ENCODE results near the gene PLEKHG2.

PLEKHG2 gene

DNA sequence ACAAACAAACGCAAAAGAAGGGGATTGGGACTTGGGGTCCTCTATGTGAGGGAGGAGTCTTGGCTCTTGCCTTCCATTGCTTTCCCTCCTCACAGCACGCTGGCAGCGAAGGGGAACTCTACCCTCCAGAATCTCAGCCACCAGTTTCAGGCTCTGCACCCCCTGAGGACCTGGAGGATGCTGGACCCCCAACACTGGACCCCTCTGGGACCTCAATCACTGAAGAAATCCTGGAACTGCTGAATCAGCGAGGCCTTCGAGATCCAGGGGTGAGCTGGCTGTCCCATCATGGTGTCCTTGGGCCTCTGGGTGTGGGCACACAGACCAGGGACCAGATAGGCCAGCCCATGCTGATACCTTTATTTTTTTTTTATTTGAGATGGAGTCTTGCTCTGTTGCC is 9.6 kb downstream of the PLEKHG2 start:
- DNase-seq: no peak

DNA sequence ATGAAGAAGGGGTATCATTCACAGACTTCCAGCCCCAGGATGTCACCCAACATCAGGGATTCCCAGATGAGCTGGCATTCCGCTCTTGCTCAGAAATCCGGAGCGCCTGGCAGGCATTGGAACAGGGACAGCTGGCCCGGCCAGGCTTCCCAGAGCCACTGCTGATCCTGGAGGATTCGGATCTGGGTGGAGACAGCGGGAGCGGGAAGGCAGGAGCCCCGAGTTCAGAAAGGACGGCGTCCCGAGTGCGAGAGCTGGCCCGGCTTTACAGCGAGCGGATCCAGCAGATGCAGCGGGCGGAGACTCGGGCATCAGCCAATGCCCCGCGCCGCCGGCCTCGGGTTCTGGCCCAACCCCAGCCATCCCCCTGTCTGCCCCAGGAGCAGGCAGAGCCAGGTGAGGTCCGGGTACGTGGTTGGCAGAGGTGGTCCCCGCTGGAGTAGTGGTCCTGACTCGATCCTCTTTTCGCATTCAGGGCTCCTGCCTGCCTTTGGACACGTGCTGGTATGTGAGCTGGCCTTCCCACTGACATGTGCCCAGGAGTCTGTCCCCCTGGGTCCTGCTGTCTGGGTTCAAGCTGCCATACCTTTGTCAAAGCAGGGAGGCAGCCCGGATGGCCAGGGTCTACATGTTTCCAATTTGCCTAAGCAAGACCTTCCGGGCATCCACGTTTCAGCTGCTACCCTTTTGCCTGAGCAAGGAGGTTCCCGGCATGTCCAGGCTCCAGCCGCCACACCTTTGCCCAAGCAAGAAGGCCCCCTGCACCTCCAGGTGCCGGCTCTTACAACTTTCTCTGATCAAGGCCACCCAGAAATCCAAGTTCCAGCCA is 11.0 kb downstream of the PLEKHG2 start:
- DNase-seq: no peak

GRCh38 chr19:39424934-39425333 is 12.5 kb downstream of the PLEKHG2 start:
- DNase-seq: no peak

- no peak for DNase-seq
Measured at GRCh38 chr19:39425744-39426143, 13.3 kb downstream of the PLEKHG2 start.

GRCh38 chr19:39426170-39426569 is 13.7 kb downstream of the PLEKHG2 start:
- no peak for DNase-seq

DNA sequence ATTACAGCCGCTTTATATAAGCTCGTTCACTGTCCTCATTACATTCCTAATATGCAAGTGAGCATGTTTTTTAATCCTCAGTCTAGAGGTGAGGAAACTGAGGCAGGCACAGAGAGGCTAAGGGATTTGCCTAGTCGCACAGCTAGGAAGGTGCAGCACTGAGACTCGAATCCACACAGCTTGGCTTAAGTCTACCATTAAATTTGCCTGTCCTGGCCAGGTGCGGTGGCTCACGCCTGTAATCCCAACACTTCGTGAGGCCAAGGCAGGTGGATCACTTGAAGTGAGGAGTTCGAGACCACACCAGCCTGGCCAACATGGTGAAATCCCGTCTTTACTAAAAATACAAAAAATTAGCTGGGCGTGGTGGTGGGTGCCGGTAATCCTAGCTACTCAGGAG is 15.2 kb downstream of the PLEKHG2 start:
- DNase-seq: no peak

DNA sequence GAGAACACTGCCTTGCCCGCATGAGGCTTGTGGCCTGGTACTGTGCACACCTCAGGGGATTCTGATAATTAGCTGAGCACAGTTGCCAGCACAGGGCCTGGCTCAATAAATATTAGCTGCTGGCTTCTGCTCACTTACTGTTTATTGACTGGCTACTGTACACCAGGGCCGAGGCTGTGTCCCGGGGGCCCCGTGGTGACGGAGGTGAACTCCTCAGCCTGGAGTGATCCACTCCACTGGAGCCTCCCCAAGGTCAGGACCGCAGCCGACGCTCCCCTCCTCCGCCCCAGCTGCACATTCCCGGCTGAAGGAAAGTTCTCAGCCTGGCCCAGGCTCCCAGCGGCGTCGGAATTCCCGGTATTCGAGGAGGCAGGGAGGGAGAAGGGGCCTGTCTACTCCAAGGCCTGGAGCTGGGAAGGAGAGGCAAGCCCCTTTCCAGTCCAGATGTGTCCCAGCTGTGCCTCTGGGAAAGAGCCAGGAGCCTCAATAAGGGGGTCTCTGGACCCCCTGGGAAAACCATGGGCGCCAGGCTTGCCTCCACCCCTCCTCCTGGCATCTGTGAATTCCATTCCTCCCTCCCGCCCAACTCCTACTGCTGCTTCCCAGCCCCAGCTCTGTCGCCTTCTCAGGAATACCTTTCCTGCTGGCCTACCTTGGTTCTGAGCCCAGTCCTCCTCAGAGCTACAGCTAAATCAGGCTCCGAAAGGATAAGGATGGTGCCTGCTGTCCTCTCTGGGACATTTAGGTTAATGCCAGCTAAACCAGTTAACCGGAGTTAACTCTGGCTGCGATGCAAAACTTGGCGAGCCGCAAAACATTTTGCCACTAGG is 16.0 kb downstream of the PLEKHG2 start:
- DNase-seq: no peak

GRCh38 chr19:39430675-39431593 is 18.5 kb downstream of the PLEKHG2 start:
- DNase-seq: no peak

DNA sequence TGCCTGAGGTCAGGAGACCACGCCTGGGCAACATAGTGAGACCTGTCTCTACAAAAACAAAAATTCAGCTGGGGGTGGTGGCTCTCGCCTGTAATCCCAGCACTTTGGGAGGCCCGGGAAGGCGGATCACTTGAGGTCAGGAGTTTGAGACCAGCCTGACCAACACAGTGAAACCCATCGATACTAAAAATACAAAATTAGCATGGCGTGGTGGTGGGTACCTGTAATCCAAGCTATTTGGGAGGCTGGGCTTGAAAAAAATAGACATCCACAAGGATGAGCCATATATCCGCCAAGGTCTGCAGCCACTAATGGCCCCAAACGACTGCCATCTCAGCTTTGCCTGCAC is 20.2 kb downstream of the PLEKHG2 start:
- no peak for DNase-seq

DNA sequence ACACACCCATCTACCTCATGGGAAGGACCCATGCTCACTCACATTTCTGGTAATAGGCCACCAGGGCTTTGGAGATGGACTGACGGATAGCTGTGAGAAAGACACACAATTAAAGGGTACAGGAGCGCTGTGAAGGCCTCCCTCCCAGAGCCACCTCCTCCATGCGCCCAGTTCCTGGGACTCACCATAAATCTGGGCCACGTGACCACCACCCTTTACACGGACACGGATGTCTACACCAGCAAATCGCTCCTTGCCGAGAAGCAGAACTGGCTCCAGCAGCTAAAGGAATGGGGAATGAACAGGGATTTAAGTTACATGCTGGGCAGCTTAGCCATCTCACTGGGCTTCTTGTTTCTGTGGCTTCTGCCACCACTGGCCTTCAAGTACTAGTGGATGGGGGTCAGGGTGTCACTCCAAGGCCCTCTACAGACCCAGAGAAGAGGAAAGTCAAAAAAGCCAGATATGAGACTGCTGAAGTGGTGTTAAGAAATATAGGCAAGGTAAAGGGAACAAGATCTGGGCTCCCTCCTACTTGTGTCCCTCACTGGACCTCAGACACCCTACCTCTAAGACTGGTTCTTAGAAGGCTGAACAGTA is 21.1 kb downstream of the PLEKHG2 start:
- no peak for DNase-seq

GRCh38 chr19:39434123-39435076 is 21.9 kb downstream of the PLEKHG2 start:
- no peak for DNase-seq

GRCh38 chr19:39435499-39436349 is 23.3 kb downstream of the PLEKHG2 start, which contains the start of gene RPS16:
Gene RPS16 (minus strand): TSS chr19:39435949. CDS start chr19:39435895, 54 bp downstream.
- DNase-seq: peak; percentile 99

- DNase-seq: no peak
Measured at GRCh38 chr19:39436350-39436716, 23.9 kb downstream of the PLEKHG2 start.

GRCh38 chr19:39438270-39438934 is 25.9 kb downstream of the PLEKHG2 start:
- no peak for DNase-seq

DNA sequence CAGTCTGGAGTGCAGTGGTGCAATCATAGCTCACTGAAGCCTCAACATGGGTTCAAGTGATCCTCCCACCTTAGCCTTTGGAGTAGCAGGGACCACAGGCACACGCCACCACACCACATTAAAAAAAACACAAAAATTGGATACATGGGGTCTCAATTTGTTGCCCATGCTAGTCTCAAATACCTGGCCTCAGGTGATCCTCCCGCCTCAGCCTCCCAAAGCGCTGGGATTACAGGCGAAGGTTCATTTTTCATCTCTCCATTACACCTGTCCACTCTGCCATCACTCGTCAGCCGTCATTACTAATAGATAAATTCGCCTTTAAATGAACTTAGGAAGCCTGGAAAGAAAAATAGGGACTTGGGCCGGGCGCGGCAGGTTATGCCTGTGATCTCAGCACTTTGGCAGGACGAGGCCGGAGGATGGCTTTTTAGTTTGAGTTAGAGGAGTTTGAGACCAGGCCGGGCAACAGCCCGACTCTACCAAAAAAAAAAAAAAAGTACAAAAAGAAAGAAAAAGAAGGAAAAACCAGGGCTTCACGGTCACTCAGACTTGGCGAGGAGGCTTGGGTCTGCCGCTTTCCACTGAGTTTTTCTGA is 32.2 kb downstream of the PLEKHG2 start:
- DNase-seq: no peak

DNA sequence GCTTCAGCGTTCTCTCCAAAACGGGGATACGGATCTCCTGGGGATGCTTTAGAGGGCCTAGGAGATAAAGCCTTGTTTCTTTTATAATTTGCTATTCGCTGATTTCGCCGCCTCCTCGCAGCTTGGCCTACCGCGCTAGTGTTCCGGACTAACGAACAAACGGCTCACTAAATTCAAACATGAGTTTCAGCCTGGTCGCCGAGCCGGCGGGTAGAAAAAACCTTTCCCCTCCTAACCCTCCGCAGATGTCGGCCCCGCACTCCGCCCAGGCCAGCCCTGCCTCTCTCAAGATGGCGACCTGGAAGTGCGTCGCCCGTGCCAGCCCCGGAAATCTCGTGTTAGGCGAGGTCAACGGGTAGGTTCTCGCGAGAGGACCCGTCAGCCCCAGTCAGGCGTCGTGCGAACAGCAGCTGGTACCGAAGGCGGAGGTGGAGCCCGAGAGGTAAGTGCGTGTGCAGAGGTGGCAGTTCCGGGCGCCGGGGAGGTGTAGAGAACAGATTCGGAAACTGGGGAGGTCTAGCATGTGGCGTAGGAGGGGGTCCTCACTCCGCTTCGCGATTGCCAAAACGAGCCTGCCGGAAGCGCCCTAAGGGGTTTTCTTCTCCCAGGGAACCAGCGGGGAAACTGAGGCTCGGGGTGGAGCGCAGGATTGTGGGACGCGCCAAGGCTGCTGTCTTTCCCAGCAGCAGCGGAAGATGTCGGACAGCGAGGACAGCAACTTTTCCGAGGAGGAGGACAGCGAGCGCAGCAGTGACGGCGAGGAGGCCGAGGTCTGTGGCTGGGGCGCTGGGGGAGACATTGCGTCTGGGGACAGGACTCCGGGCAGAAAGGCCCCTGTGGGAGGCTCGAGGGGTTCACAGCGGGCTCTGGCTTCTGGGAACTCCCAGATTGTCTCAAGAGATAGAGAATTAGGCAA is 33.0 kb downstream of the PLEKHG2 start, which contains the start of gene SUPT5H:
Gene SUPT5H (plus strand): TSS at position 387 of the 916 bp plus-strand sequence. CDS start 309 bp downstream, at position 696.
- peak; percentile 88 for DNase-seq

GRCh38 chr19:39446365-39447084 is 34.1 kb downstream of the PLEKHG2 start:
- no peak for DNase-seq

Measured in activated gamma-delta T cell (primary cell).